Suppressor macrophage (primary cell): Measurements from ENCODE around the gene NACAD.
A peak's percentile ranks its signal among the peaks of the same experiment; 100 is the strongest.
"Not testable (repeated sequence)": the region's sequence is repeated elsewhere in the genome, so short reads cannot be mapped to it uniquely, and the experiment has no call there.

Experiments
- DNase-seq, 4 experiments: peaks; one replicate each; pipeline ENCODE4 v3.0.0-alpha.2; 2020 to 2022

NACAD gene

DNA sequence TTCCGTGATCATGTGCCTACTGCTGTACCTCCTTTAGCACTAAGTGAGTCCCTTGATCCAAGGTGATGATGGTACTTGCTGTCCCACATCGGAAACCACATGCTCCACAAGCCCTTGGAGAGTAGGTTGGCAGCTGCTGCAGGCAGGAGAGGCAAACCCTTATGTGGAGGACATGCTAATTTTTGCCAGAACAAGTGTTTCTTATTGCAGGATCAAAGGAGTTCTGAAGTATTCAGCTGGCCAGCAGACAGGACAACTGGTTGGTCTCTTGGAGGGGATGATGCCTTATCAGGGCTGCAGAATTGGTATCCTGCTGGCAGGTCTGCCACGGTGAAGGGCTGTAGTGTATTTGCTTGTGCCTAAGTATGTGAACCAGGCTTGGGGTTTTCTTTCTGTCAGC is 36.8 kb downstream of the NACAD start:
- no peak for DNase-seq

DNA sequence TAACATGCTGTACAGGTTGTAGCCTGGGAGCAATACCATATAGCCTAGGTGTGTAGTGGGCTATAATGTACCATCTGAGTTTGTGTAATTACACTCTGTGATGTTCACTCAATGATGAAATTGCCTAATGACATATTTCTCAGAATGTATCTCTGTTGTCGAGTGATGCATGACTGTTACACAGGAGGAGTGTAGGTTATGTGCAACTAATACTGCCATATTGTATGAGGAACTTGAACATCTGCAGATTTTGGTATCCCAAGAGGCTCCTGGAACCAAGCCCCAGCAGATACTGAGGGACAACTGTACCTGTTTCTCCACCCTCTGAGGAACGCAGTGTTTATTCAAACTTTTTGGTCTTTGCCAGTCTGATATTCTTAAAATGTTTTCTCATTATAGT is 38.6 kb downstream of the NACAD start:
- no peak for DNase-seq

DNA sequence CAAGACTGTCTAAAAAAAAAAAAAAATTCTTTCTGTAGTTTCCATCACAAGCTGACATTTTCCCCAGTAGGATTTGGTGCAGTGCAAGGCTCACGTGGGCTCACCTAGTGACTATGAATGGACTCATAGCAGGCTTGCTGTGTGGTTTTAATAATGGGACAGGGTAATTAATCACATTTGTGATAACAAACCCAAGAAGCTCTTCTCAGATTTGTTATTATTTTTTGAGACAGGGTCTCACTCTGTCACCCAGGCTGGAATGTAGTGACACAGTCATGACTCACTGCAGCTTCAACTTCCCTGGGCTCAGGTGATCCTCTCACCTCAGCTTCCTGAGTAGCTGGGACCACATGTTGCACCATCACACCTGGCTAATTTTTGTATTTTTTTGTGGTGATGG is 40.0 kb downstream of the NACAD start:
- DNase-seq: no peak

DNA sequence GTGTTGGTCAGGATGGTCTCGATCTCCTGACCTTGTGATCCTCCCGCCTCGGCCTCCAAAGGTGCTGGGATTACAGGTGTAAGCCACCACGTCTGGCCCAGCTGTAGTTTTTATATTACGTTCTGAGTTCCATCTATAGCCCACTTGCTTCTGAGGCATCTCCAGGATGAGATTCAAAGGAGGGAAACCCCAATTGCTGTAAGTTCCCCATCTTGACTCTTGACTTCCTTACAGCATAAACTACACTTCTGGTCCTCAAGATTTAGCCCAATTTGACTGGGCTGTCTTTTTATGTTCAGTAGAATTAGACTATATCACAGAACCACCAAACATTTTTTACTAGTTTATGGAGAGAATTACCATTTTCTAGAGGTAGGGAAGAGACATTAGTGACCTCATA is 44.4 kb downstream of the NACAD start:
- peak in 1 of 4 experiments; percentile 43 for DNase-seq

DNA sequence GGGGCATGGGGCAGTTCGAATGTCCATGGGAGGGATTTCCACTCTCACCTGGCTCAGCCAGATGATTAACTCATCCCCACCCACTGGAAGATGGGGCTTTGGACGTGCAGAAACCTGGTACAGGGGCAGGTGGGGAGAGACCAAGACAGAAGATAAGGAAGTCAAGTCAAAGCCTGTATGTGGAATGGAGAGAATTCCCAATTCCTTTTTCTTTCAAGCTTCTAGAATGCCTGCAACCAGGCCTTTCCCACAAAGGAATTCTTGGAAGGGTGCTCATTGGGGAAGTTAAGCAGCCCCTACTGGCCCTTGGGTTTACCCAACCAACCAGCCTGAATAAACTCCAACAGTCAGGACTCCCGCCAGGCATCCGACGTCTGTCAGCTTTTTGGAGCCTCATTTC is 49.7 kb downstream of the NACAD start:
- no peak for DNase-seq

DNA sequence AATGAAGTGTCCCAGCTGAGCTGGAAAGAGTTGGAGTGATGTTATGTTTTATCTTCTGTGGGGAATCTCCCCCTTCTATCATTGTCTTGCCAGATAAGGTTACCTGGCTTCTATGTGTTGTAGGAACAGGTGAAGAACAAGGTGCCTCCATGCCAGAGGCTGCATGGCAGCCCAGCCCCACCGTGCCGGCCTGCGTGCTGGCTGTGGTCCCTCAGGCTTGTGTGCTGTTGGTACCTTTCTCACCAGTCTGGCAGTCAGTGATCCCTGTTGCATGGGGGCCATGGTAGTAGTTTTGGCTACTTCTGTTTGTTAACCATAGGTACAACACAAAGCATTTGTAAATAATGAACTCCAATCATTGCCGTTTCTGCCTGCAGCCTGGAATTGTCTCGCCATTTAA is 50.9 kb downstream of the NACAD start:
- no peak for DNase-seq

DNA sequence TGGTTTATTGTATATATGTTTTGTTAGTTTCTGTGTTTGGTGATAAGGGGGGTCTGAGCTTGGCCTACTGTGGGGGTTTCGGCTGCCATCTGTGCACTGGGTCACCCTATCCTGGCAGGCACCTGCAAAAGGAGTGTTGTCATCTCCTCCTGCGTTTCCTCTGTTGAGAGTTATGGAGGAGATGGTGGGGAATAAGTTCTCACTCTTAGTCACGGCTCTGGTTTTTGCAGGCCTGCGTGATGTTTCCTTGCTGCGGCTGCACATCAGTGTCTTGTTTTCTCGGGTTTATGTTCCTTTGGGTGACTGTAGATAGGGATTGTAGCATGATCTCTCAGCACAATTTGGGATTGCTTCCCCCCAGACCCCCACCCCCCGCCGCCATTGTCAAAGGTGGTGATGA is 52.0 kb downstream of the NACAD start:
- DNase-seq: no peak

DNA sequence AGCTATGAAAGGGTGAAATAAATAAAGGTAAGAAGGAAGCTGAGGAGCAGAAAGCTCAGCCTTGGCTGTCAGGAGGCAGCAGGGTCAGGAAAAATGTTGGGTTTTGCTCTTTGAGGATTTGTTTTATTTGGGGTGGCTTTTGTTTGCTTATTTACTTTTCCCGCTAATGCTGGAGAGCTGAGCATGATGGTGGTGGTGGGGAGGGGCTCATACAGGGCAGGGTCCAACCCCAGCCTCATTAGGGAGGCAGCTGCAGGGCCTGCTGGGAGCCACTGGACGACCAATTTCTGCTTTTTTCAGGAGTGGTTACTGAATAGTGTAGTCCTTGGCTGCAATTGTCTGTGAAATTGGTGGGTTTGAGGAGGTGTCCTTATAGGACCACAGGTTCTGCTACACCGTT is 52.5 kb downstream of the NACAD start:
- DNase-seq: peak in 2 of 4 experiments; percentile 18 to 25

DNA sequence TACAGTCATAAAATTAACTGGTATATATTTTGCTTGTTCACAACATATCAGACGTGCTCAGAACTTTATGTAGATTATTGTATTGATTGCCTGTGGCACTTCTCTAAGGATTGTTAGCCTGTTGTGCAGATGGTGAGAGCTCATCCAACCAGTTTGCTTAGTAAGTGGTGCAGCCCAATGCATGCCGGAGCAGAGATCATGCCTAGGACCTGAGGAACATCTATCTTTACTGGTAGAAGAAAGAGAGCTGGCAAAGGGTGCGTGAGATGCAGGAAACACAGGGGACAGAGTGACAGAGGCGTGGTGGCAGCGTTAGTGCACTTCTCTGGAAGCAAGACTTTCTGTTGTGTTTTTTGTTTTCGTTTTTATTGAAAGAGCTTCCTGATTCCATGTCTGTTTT is 52.9 kb downstream of the NACAD start:
- DNase-seq: no peak

DNA sequence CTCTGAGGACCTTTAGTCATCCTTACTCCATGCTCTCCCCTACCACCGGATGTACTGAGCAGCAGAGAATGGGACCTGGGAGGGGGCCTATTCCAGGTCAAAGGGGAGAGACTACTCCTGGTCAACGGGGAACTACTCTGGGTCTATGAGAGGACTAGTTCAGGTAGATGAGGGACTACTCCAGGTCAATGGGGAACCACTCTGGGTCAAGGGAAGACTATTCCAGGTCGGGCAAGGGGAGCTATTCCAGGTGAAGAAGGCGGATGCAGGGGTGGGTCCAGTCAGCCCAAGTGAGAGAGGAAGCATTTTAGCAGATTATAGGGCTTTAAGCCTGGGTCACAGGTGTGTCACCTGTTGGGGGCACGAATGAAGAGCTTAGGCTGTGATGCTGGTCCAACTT is 53.4 kb downstream of the NACAD start:
- no peak for DNase-seq

DNA sequence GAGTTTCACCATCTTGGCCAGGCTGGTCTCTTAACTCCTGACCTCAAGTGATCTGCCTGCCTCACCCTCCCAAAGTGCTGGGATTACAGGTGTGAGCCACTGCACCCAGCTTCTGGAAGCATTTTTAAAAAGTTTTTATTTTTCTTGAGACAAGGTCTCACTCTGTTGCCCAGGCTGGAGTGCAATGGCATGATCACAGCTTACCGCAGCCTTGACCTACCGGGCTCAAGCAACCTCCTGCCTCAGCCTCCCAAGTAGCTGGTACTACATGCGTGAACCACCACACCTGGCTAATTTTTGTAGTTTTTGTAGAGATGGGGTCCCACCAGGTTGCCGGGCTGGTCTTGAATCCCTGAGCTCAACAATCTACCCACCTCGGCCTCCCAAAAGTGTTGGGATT is 54.1 kb downstream of the NACAD start:
- not testable (repeated sequence) for DNase-seq

DNA sequence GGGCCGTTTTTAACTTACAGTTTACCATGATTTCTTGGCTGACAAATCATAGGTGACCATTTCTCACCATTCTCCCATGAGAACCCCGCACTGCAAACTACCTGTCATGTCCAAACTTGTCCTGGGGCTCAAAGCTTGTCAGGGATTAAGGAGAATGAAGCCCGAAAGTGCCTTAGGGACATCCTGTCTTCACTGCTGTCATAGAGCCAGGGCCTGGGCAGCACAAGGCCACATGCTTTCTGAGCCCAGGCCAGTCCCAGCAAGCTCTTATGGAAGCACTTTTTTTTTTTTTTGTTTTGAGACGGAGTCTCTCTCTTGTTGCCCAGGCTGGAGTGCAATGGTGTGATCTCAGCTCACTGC is 54.9 kb downstream of the NACAD start:
- DNase-seq: no peak

DNA sequence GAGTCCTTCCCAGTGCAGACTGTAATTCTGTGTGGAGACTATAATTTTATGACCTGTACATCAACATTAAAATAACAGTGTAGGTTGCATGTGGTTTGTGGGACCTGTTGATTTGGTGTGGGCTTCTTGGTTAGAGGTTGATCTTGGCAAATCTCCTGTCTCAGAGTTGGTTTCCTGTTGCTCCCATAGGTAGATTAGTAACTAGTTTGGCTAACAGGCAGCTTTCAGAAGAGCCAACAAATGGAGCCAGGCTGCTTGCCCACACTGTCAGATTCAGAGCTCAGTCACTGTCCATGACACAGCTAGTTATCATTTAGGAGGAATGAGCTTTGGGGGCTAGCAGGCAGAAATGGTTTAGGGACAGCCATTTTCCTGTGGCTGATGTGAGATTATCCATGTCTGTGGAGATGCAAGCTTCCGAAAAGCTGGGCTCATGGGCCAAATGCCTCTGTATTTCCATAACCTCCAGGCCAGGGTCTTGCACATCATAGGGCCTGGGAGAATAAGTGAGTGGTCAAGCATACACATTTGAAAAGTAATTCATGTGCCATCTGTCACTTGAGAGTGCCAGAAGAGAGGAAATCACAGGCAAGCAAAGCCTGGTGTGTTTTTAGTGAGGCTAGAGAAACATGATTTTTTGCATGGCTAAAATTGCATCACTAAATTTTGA is 55.4 kb downstream of the NACAD start:
- DNase-seq: no peak

DNA sequence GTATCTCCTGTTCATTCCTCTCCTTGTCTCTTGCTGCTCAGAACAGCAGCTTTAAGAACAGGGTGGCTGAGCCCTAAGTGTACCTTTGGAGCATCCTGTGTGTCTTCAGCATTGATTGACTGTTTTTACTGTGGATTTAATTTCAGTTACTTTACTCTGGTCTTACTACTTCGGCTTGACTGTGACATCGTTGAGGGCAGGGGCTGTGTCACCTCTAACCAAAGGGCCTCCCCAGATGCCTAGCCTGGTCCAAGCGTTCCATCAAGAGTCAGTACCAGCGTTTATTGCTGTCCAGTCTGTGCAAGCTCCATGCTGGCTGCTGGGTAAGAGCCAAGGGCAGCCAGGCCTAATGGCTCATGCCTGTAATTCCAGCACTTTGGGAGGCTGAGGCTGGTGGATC is 56.3 kb downstream of the NACAD start:
- no peak for DNase-seq

DNA sequence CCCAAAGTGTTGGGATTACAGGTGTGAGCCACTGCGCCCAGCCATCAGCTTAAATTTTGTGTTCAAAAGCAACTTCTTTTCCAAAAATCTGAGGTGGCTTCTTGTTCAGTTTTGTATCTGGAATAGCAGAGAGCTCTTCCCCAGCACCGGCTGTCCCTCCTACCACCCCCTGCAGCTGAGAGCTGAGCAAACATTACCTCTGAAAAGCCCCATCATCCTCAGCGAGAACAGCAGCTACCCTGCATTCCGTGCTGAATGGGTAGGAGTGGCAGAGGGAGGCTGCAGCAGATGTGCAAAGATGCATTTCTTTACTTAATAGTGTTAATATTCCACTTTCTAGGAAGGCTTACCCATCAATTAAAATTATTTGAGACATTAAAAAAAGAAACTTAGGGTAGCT is 56.9 kb downstream of the NACAD start:
- no peak for DNase-seq
